ENCODE data around the gene CREBRF.

CREBRF gene

DNA sequence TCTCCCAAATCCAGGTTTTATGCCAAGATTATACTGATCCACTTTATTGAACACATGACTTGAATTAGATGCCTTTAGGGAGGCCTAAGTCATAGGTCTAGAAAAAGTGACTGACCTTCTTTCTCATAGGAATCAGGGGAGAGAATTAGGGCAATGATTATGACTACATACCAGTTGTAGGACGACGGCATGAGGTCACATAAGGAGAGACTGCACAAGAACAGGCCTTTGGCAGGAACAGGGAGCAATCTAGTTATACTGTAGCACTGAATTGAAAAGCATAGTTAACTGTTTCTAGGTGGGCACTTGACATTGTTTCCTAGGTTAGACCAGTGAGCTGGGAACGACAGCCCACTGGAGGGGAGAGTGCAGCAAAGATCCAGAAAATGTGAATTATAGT, 22.7 kb downstream of the CREBRF start:
- TF ChIP-seq, protein P1, sequence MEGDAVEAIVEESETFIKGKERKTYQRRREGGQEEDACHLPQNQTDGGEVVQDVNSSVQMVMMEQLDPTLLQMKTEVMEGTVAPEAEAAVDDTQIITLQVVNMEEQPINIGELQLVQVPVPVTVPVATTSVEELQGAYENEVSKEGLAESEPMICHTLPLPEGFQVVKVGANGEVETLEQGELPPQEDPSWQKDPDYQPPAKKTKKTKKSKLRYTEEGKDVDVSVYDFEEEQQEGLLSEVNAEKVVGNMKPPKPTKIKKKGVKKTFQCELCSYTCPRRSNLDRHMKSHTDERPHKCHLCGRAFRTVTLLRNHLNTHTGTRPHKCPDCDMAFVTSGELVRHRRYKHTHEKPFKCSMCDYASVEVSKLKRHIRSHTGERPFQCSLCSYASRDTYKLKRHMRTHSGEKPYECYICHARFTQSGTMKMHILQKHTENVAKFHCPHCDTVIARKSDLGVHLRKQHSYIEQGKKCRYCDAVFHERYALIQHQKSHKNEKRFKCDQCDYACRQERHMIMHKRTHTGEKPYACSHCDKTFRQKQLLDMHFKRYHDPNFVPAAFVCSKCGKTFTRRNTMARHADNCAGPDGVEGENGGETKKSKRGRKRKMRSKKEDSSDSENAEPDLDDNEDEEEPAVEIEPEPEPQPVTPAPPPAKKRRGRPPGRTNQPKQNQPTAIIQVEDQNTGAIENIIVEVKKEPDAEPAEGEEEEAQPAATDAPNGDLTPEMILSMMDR (IDR thresholded peaks at IDR 0.05; ENCODE audit: low read length, missing control alignments): no peak
- no peak for DNase-seq (ENCODE audit: low read depth)
- no peak overlapping the region for H3K4me3 ChIP-seq (replicated peaks; ENCODE audit: low read depth, low read length)

DNA sequence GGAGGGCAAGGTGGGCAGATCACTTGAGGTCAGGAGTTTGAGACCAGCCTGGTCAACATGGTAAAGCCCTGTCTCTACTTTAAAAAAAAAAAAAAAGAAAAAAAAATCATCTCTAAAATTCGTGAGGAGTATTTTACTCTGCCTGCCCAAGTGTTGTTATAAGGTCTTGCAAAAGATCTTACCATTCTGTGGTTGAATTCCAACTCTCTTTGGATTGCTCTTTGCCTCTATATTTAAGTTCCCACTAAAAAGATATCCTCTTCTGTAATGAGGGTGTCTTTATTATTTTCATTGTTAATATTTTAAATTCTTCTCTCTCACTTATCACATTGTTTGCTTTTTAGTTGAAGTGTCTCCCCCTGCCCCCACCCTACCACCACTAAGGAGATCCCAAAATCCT, 33.4 kb downstream of the CREBRF start:
- TF ChIP-seq, protein P1 (IDR thresholded peaks at IDR 0.05; ENCODE audit: low read length, missing control alignments): no peak
- DNase-seq (ENCODE audit: low read depth): peak; percentile 23
- no peak overlapping the region for H3K4me3 ChIP-seq (replicated peaks; ENCODE audit: low read depth, low read length)

DNA sequence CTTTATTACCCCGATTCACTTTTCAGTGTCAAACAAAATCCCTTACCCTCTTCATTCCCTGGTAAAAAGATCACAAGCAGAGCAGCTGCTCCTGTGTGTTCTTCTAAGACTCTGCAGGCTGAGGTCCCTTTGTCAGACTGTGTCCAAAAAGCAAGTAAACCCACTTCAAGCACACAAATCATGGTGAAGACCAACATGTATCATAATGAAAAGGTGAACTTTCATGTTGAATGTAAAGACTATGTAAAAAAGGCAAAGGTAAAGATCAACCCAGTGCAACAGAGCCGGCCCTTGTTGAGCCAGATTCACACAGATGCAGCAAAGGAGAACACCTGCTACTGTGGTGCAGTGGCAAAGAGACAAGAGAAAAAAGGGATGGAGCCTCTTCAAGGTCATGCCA, 34.5 kb downstream of the CREBRF start:
- no peak for DNase-seq (ENCODE audit: low read depth)
- no peak overlapping the region for H3K4me3 ChIP-seq (replicated peaks; ENCODE audit: low read depth, low read length)
- TF ChIP-seq, protein P1 (IDR thresholded peaks at IDR 0.05; ENCODE audit: low read length, missing control alignments): no peak

DNA sequence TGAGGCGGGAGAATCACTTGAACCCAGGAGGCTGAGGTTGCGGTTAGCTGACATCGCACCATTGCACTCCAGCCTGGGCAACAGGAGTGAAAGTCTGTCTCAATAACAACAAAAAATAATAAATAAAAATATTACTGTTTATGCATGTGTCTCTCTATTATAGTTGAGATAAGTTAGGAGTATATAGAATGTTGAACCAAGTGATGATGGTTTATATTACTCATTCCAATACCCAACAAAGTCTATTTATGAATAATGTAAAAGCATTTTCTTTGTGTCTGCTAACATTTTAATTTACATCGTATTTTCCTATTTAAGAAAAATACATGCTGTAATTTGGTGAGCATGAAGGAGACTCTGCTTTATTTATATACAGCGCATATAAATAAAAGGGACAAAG, 35.8 kb downstream of the CREBRF start:
- no peak overlapping the region for H3K4me3 ChIP-seq (replicated peaks; ENCODE audit: low read depth, low read length)
- DNase-seq (ENCODE audit: low read depth): no peak
- TF ChIP-seq, protein P1 (IDR thresholded peaks at IDR 0.05; ENCODE audit: low read length, missing control alignments): no peak

DNA sequence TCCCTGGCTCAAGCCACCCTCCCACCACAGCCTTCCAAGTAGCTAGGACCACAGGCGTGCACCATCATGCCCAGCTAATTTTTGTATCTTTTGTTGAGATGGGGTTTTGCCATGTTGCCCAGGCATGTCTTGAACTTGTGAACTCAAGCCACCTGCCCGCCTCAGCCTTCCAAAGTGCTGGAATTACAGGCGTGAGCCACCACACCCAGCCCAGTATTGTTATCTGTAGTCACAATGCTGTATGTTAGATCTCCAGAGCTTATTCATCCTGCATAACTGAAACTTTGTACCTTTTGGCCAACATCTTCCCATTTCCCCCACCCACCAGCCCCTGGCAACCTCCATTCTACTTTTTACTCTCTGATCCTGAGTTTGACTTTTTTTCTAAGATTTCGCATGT, 37.5 kb downstream of the CREBRF start:
- no peak overlapping the region for H3K4me3 ChIP-seq (replicated peaks; ENCODE audit: low read depth, low read length)
- TF ChIP-seq, protein P1 (IDR thresholded peaks at IDR 0.05; ENCODE audit: low read length, missing control alignments): no peak
- no peak for DNase-seq (ENCODE audit: low read depth)

DNA sequence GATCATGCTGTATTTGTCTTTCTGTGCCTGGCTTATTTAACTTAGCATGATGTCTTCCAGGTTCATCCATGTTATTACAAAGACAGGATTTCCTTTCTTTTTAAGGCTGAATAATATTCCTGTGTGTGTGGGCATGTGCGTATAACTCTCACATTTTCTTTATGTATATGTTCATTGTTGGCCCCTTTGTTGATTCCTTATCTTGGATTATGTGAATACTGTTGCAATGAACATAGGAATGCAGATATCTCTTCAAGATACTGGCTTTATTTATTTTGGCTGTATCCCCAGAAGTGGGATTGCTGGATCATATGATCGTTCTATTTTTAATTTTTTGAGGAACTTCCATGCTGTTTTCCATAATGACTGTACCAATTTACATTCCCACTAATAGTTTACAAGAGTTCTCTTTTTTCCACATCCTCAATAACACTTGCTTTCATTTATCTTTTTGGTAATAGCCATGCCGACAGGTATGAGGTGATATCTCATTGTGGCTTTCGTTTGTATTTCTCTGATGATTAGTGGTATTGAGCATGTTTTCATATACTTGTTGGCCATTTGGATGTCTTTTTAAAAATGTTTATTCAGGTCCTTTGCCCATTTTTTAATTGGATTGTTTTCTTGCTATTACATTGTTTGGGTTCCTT, 38.0 kb downstream of the CREBRF start:
- peak; percentile 90 for DNase-seq (ENCODE audit: low read depth)
- TF ChIP-seq, protein P1 (IDR thresholded peaks at IDR 0.05; ENCODE audit: low read length, missing control alignments): no peak
- no peak overlapping the region for H3K4me3 ChIP-seq (replicated peaks; ENCODE audit: low read depth, low read length)

DNA sequence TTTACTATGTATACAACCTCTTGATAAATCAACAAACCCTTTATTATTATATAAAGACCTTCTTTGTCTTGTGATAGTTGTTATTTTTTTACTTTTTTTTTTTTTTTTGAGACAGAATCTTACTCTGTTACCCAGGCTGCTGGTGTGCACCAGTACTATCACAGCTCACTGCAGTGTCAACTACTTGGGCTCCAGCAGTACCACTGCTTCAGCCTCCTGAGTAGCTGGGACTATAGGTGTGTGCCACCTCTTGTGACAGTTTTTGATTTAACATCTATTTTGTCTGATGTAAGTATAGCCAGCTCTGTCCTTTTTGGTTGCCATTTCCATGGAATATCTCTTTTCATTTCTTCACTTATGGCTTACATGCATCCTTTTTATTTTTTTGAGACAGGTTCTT, 42.6 kb downstream of the CREBRF start:
- DNase-seq (ENCODE audit: low read depth): no peak
- H3K4me3 ChIP-seq (replicated peaks; ENCODE audit: low read depth, low read length): no peak overlapping the region
- TF ChIP-seq, protein P1 (IDR thresholded peaks at IDR 0.05; ENCODE audit: low read length, missing control alignments): no peak

Data from fibroblast of pulmonary artery (primary cell).